A549 (cell line): ENCODE data around the gene SUSD3.

Experiments used
- CBX8 ChIP-seq: fragments of 200-600 bp; sonication (generic); IDR thresholded peaks from 2 replicates; pipeline ENCODE4 v1.6.1; 2016
- HDAC2 ChIP-seq: fragments of 200-600 bp; sonication (generic); IDR thresholded peaks from 2 replicates; pipeline ENCODE4 v1.6.1; 2016
- KDM1A ChIP-seq: fragments of 200-600 bp; sonication (generic); IDR thresholded peaks from 2 replicates; pipeline ENCODE4 v1.6.1; 2016; ENCODE audit warnings: low read depth, mild to moderate bottlenecking
- NR3C1 ChIP-seq: fragments of >200 bp; sonication (Bioruptor Twin); formaldehyde crosslinking; IDR thresholded peaks from 3 replicates; pipeline ENCODE4 v1.6.1; 2017
- POLR2A ChIP-seq: IDR thresholded peaks from 2 replicates; pipeline ENCODE4 v1.6.1; 2012; ENCODE audit warnings: mild to moderate bottlenecking, low read length
- REST ChIP-seq: fragments of 200-600 bp; sonication (generic); IDR thresholded peaks from 2 replicates; pipeline ENCODE4 v1.6.1; 2016; ENCODE audit warnings: antibody characterized with exemption, mild to moderate bottlenecking, moderate library complexity
- RFX5 ChIP-seq: fragments of 450-650 bp; IDR thresholded peaks from 2 replicates; pipeline ENCODE4 v1.7.1; 2014; ENCODE audit warnings: antibody characterized with exemption, mild to moderate bottlenecking, moderate library complexity
- TF ChIP-seq, protein P1 (sequence below): fragments of >200 bp; sonication (Bioruptor Twin); formaldehyde crosslinking; IDR thresholded peaks from 3 replicates; pipeline ENCODE4 v1.5.1; 2016

GRCh38 chr9:93080406-93080805 is 21.9 kb downstream of the SUSD3 start:
- TF ChIP-seq REST (no peak), RFX5 (no peak), CBX8 (no peak), KDM1A (no peak), POLR2A (no peak), HDAC2 (no peak), NR3C1 (no peak)
- TF ChIP-seq, protein P1, sequence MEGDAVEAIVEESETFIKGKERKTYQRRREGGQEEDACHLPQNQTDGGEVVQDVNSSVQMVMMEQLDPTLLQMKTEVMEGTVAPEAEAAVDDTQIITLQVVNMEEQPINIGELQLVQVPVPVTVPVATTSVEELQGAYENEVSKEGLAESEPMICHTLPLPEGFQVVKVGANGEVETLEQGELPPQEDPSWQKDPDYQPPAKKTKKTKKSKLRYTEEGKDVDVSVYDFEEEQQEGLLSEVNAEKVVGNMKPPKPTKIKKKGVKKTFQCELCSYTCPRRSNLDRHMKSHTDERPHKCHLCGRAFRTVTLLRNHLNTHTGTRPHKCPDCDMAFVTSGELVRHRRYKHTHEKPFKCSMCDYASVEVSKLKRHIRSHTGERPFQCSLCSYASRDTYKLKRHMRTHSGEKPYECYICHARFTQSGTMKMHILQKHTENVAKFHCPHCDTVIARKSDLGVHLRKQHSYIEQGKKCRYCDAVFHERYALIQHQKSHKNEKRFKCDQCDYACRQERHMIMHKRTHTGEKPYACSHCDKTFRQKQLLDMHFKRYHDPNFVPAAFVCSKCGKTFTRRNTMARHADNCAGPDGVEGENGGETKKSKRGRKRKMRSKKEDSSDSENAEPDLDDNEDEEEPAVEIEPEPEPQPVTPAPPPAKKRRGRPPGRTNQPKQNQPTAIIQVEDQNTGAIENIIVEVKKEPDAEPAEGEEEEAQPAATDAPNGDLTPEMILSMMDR: no peak
